ENCODE measurements around the gene PTK6. TPM values are rescaled to one million over a fixed set of nuclear protein-coding genes. Genes with fewer than 3 reads are reported as not detected.

The PTK6 gene
- polyA plus RNA-seq, 2 of the 4 experiments (the other 2 are of a cell fraction), result 1.2 to 2.0 TPM

DNA sequence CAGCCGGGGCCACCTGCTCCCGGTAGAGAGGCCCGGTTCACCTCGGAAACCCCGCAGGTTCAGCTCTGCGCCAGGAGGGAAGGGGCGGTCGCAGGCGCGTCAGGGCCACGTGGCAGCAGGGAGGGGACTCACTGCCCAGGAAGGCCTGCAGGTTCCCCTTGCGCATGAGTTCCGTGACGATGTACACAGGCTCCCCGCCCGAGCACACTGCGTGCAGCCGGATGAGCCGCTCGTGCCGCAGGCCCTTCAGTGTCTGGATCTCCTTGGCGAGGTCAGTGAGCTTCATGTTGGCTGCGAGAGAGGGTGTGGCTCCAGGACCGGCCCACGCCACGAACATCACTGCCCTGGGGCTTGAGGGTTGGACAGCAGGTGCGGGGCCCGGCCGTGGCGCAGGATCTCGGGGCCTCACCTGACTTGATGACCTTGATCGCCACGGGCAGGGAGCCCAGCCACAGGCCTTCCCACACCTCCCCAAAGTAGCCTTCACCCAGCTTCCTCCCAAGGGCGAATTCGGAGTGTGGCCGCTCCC lies 4.9 kb upstream of the PTK6 start:
- CTCF ChIA-PET, result interaction anchor here (0.6 to 2.0 kb wide), 3 partner anchors 46 to 579 kb away, joined by 3 to 7 read pairs (median 4); no protein-coding TSS in a partner anchor
- POLR2A ChIA-PET, result interaction anchor here (1.0 kb wide), 1 partner anchor 439 kb away, joined by 4 read pairs; the partner anchor contains the start of gene PRPF6
- Histone ChIP-seq H3K27ac (no peak overlapping the region), H3K4me3 (no peak overlapping the region), H3K4me2 (no peak overlapping the region), H3K9me3 (no peaks in the 10 kb centered on the region), H3K4me1 (peaks cover 19% of the 10 kb centered on the region)
- 88% methylated on average over 22 of the region's 36 CpGs for WGBS (ENCODE audit: missing lambda C conversion rate)
- ATAC-seq (no peak), DNase-seq (ENCODE audit: low read depth in 1 of 2, low spot score in 1 of 2) (no peak), FAIRE-seq (no peak)
- TF ChIP-seq CHD2 (IDR thresholded peaks at IDR 0.05; ENCODE audit: low read length, partially characterized antibody), result no peak
- TF ChIP-seq HOXB5 (CRISPR knock-in tag; IDR thresholded peaks at IDR 0.05), result no peak
- TF ChIP-seq HDAC2 (IDR thresholded peaks at IDR 0.05), result no peak
- no peak for TF ChIP-seq EHF (CRISPR knock-in tag; IDR thresholded peaks at IDR 0.05)
- TF ChIP-seq, protein P1, sequence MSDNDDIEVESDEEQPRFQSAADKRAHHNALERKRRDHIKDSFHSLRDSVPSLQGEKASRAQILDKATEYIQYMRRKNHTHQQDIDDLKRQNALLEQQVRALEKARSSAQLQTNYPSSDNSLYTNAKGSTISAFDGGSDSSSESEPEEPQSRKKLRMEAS (IDR thresholded peaks at IDR 0.05), result no peak
- no peak for TF ChIP-seq BHLHE40 (IDR thresholded peaks at IDR 0.05; ENCODE audit: low read depth, low read length)
- TF ChIP-seq CEBPB (IDR thresholded peaks at IDR 0.05), result no peak
- no peak for TF ChIP-seq MYC (IDR thresholded peaks at IDR 0.05; ENCODE audit: borderline replicate concordance, low read length)

DNA sequence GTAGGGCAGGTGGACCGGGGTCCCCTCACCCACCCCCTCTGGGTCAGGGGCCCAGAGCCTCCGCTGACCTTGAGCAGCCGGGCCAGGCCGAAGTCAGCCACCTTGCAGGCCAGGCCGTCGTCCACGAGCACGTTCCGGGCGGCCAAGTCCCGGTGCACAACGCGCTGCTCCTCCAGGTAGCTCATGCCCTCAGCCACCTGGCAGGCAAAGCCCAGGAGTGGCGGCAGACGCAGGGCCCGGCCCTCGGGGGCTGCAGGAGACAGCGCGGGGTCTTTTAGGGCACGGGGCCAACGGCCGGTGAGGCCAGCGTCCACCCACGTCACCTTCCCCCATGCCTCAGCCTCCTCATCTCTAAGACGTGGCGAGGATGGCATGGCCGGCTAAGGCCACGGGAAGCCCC lies 4.2 kb upstream of the PTK6 start:
- H3K4me3 ChIP-seq, result no peak overlapping the region
- WGBS (ENCODE audit: missing lambda C conversion rate), result 95% methylated on average over 7 of the region's 28 CpGs
- CTCF ChIA-PET, result interaction anchor here (1.1 to 4.8 kb wide), 3 partner anchors 12 to 432 kb away, joined by 4 to 93 read pairs (median 7); partner anchors contain the start of gene FNDC11
- peaks cover 26% of the 10 kb centered on the region for H3K4me1 ChIP-seq
- ATAC-seq (no peak), FAIRE-seq (no peak), DNase-seq (ENCODE audit: low read depth in 1 of 2, low spot score in 1 of 2) (no peak)
- no peak overlapping the region for H3K4me2 ChIP-seq
- H3K9me3 ChIP-seq, result no peaks in the 10 kb centered on the region
- H3K27ac ChIP-seq, result no peak overlapping the region
- POLR2A ChIA-PET, result no interaction called here
- TF ChIP-seq CBX2 (IDR thresholded peaks at IDR 0.05; ENCODE audit: borderline replicate concordance, low read depth) (no peak), HEYL (CRISPR knock-in tag; IDR thresholded peaks at IDR 0.05) (no peak), NPAS2 (CRISPR knock-in tag; IDR thresholded peaks at IDR 0.05; ENCODE audit: borderline replicate concordance) (no peak), ZC3H11A (IDR thresholded peaks at IDR 0.05) (no peak), EHF (CRISPR knock-in tag; IDR thresholded peaks at IDR 0.05) (no peak), RFX5 (IDR thresholded peaks at IDR 0.05) (no peak), FOSB (CRISPR knock-in tag; IDR thresholded peaks at IDR 0.05) (no peak), NR3C1 (IDR thresholded peaks at IDR 0.05) (no peak), JUN (IDR thresholded peaks at IDR 0.05) (no peak), RARB (CRISPR knock-in tag; IDR thresholded peaks at IDR 0.05) (no peak), JUNB (IDR thresholded peaks at IDR 0.05) (no peak), HDAC2 (IDR thresholded peaks at IDR 0.05) (no peak)
- TF ChIP-seq, protein P2, sequence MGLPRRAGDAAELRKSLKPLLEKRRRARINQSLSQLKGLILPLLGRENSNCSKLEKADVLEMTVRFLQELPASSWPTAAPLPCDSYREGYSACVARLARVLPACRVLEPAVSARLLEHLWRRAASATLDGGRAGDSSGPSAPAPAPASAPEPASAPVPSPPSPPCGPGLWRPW (IDR thresholded peaks at IDR 0.05), result no peak
- TF ChIP-seq, protein P3, sequence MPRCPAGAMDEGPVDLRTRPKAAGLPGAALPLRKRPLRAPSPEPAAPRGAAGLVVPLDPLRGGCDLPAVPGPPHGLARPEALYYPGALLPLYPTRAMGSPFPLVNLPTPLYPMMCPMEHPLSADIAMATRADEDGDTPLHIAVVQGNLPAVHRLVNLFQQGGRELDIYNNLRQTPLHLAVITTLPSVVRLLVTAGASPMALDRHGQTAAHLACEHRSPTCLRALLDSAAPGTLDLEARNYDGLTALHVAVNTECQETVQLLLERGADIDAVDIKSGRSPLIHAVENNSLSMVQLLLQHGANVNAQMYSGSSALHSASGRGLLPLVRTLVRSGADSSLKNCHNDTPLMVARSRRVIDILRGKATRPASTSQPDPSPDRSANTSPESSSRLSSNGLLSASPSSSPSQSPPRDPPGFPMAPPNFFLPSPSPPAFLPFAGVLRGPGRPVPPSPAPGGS (IDR thresholded peaks at IDR 0.05), result no peak
- TF ChIP-seq, protein P4, sequence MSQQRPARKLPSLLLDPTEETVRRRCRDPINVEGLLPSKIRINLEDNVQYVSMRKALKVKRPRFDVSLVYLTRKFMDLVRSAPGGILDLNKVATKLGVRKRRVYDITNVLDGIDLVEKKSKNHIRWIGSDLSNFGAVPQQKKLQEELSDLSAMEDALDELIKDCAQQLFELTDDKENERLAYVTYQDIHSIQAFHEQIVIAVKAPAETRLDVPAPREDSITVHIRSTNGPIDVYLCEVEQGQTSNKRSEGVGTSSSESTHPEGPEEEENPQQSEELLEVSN (IDR thresholded peaks at IDR 0.05; ENCODE audit: borderline replicate concordance, low read depth), result no peak

DNA sequence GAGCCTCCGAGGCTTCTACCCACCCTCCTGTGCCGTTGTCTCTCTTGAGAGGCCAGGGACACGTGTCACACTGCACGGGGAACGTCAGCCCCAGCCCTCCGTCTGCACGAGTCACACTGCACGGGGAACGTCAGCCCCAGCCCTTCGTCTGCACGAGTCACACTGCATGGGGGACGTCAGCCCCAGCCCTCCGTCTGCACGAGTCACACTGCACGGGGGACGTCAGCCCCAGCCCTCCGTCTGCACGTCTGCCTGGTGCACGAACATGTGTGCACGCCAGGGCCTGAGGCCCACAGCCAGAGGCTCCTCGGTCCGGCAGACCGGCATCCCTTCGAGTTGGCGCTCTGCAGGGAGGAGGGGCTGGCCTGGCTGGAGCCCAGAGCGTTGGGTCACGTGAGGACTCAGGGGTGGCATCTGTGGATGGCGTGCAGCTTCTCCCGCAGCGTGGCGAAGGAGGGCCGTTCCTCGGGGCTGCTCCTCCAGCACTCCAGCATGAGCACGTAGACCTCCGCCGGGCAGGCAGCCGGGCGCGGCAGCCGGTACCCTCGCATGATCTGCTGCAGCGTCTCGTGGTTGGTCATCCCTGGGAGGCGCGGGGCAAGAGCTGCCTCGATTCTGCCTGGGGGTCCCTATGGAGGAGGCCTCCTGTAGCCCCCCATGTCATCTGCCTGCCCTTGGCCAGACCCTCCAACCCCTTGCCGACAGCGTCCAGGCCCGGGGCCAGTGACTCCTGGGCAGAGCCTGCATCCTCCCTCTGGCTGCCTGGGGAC lies 3.4 kb upstream of the PTK6 start:
- Histone ChIP-seq H3K27ac (no peak overlapping the region), H3K4me2 (no peak overlapping the region), H3K4me3 (no peak overlapping the region), H3K4me1 (peaks cover 29% of the 10 kb centered on the region), H3K9me3 (no peaks in the 10 kb centered on the region)
- POLR2A ChIA-PET, result no interaction called here
- CTCF ChIA-PET, result interaction anchor here (1.2 to 6.8 kb wide), 6 partner anchors 13 to 433 kb away, joined by 3 to 93 read pairs (median 28); partner anchors contain the start of gene FNDC11
- ATAC-seq (no peak), DNase-seq (ENCODE audit: low read depth in 1 of 2, low spot score in 1 of 2) (no peak), FAIRE-seq (no peak)
- 58% methylated on average over 9 of the region's 49 CpGs for WGBS (ENCODE audit: missing lambda C conversion rate)
- TF ChIP-seq CHD4 (IDR thresholded peaks at IDR 0.05; ENCODE audit: borderline replicate concordance) (no peak), POLR2A (IDR thresholded peaks at IDR 0.05; ENCODE audit: low read length) (no peak), SREBF2 (IDR thresholded peaks at IDR 0.05) (no peak), HOXB13 (CRISPR knock-in tag; IDR thresholded peaks at IDR 0.05; ENCODE audit: low read depth) (no peak), ESRRA (IDR thresholded peaks at IDR 0.05; ENCODE audit: borderline replicate concordance, low read length) (no peak), KDM5A (IDR thresholded peaks at IDR 0.05) (no peak), RNF2 (IDR thresholded peaks at IDR 0.05; ENCODE audit: borderline replicate concordance, low read depth) (no peak), MAFK (IDR thresholded peaks at IDR 0.05; ENCODE audit: partially characterized antibody) (no peak), KDM1A (IDR thresholded peaks at IDR 0.05; ENCODE audit: low read depth) (no peak)
- TF ChIP-seq, protein P5, sequence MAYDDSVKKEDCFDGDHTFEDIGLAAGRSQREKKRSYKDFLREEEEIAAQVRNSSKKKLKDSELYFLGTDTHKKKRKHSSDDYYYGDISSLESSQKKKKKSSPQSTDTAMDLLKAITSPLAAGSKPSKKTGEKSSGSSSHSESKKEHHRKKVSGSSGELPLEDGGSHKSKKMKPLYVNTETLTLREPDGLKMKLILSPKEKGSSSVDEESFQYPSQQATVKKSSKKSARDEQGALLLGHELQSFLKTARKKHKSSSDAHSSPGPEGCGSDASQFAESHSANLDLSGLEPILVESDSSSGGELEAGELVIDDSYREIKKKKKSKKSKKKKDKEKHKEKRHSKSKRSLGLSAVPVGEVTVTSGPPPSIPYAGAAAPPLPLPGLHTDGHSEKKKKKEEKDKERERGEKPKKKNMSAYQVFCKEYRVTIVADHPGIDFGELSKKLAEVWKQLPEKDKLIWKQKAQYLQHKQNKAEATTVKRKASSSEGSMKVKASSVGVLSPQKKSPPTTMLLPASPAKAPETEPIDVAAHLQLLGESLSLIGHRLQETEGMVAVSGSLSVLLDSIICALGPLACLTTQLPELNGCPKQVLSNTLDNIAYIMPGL (CRISPR knock-in tag; IDR thresholded peaks at IDR 0.05; ENCODE audit: borderline replicate concordance), result no peak
- TF ChIP-seq, protein P4 (IDR thresholded peaks at IDR 0.05; ENCODE audit: borderline replicate concordance, low read depth), result no peak

Measured in A549 (cell line).